Fibroblast of lung (primary cell): Measurements from ENCODE around the gene ADARB1. TPM values are rescaled to one million over a fixed set of nuclear protein-coding genes. Genes with fewer than 3 reads are reported as not detected.

Experiments used
- DNase-seq, 2 donors: peaks; one replicate each; pipeline versions ENCODE4 v3.0.0 to v3.0.0-alpha.2; 2010; ENCODE audit warnings: low read depth in 2 of 2
- H2AFZ ChIP-seq: 2 replicates; pipeline ENCODE4 v1.5.1; 2012; ENCODE audit warnings: low read length, control low read depth, inconsistent platforms
- H3K27ac ChIP-seq: 2 replicates; pipeline ENCODE4 v1.5.1; 2011; ENCODE audit warnings: low read length, control low read depth; ENCODE audit not compliant: insufficient read depth
- H3K27me3 ChIP-seq: 2 replicates; pipeline ENCODE4 v1.5.1; 2011; ENCODE audit warnings: mild to moderate bottlenecking, low read length; ENCODE audit not compliant: control insufficient read depth, insufficient read depth
- H3K36me3 ChIP-seq: 2 replicates; pipeline ENCODE4 v1.5.1; 2011; ENCODE audit warnings: low read length; ENCODE audit not compliant: control insufficient read depth, insufficient read depth
- H3K4me1 ChIP-seq: 2 replicates; pipeline ENCODE4 v1.5.1; 2011; ENCODE audit warnings: low read length; ENCODE audit not compliant: control insufficient read depth, insufficient read depth; ENCODE audit errors: extremely low read depth
- H3K4me2 ChIP-seq: 2 replicates; pipeline ENCODE4 v1.5.1; 2011; ENCODE audit warnings: low read length, control low read depth; ENCODE audit not compliant: insufficient read depth; ENCODE audit errors: extremely low read depth
- H3K4me3 ChIP-seq, 4 experiments: fragments of 200-600 bp in 1 of 4; sonication (generic) in 1 of 4; replicated peaks in 1 of 4; 2 replicates each; pipeline ENCODE4 v1.5.1; 2011 to 2016; ENCODE audit warnings: low read length in 4 of 4, low read depth in 3 of 4, mild to moderate bottlenecking in 3 of 4, control low read depth in 2 of 4, inconsistent platforms in 1 of 4, mixed read lengths in 1 of 4; ENCODE audit not compliant: insufficient read depth in 1 of 4; ENCODE audit errors: control extremely low read depth in 1 of 4
- H3K79me2 ChIP-seq: 2 replicates; pipeline ENCODE4 v1.5.1; 2012; ENCODE audit warnings: mild to moderate bottlenecking, low read length, inconsistent platforms; ENCODE audit not compliant: control insufficient read depth, insufficient read depth
- H3K9ac ChIP-seq: 2 replicates; pipeline ENCODE4 v1.5.1; 2011; ENCODE audit warnings: mild to moderate bottlenecking, low read length, control low read depth; ENCODE audit not compliant: insufficient read depth
- H3K9me3 ChIP-seq: 2 replicates; pipeline ENCODE4 v1.5.1; 2012; ENCODE audit warnings: low read depth, low read length; ENCODE audit not compliant: control insufficient read depth, insufficient read depth
- H4K20me1 ChIP-seq: 2 replicates; pipeline ENCODE4 v1.5.1; 2011; ENCODE audit warnings: low read length; ENCODE audit not compliant: control insufficient read depth, insufficient read depth; ENCODE audit errors: extremely low read depth
- EZH2 ChIP-seq: IDR thresholded peaks from 2 replicates; pipeline ENCODE4 v1.5.1; 2012; ENCODE audit warnings: low read length, control low read depth, mild to moderate bottlenecking; ENCODE audit errors: missing control alignments
- polyA plus RNA-seq, 2 donors: library from polyadenylated mRNA; depleted of rRNA in 1 of 2; stranded (reverse) in 1 of 2; unstranded in 1 of 2; fragments of >200 nt; gene quantifications; 2 replicates each; pipeline ENCODE4 v1.2.1, GENCODE V29; 2011 to 2012; ENCODE audit warnings: missing spikeins in 1 of 2
- total RNA-seq: library from RNA; depleted of rRNA; stranded (reverse); fragments of >200 nt; gene quantifications from 2 replicates; pipeline ENCODE4 v1.2.1, GENCODE V29; 2014
- TF ChIP-seq, protein P1 (sequence below), 2 donors: IDR thresholded peaks in 1 of 2; conservative IDR thresholded peaks in 1 of 2; 1 replicate in 1 of 2; 2 replicates in 1 of 2; pipeline ENCODE4 v1.5.1; 2011 to 2012; ENCODE audit warnings: low read length in 2 of 2, control low read depth in 1 of 2, inconsistent platforms in 1 of 2, low read depth in 1 of 2, mild to moderate bottlenecking in 1 of 2

The ADARB1 gene
- total and polyA plus RNA-seq, 2 donors (not counting 1 experiment from before 2014, with no cell fraction given): 20.2 to 25.3 TPM

DNA sequence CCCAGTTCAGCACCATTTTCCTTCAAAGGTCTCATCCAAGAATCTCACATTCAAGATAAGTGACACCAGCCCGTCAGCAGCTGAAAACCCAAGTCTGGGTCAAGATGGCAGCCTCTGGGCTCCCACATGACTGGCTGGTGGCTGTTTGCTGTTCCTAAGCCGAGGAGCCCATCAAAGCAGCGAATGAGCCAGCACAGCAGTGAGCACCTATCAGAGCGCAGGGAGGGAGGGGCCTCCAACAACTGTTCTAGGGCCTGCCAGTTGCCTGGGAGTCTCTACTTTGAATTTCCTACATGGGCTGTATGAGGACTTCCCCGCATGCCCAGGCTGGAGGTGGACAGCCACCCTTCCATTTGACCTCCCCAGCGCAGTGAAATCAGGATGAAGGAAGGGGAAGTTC lies 102.7 kb downstream of the ADARB1 start:
- Histone ChIP-seq H3K4me3 (no peak overlapping the region), H3K4me1 (no peaks in the 10 kb centered on the region), H4K20me1 (no peaks in the 10 kb centered on the region), H3K79me2 (no peaks in the 10 kb centered on the region), H3K27me3 (no peaks in the 10 kb centered on the region), H3K36me3 (no peaks in the 10 kb centered on the region), H3K9me3 (no peaks in the 10 kb centered on the region), H3K9ac (no peak overlapping the region), H3K27ac (no peak overlapping the region), H2AFZ (no peak overlapping the region), H3K4me2 (no peak overlapping the region)
- TF ChIP-seq, protein P1, sequence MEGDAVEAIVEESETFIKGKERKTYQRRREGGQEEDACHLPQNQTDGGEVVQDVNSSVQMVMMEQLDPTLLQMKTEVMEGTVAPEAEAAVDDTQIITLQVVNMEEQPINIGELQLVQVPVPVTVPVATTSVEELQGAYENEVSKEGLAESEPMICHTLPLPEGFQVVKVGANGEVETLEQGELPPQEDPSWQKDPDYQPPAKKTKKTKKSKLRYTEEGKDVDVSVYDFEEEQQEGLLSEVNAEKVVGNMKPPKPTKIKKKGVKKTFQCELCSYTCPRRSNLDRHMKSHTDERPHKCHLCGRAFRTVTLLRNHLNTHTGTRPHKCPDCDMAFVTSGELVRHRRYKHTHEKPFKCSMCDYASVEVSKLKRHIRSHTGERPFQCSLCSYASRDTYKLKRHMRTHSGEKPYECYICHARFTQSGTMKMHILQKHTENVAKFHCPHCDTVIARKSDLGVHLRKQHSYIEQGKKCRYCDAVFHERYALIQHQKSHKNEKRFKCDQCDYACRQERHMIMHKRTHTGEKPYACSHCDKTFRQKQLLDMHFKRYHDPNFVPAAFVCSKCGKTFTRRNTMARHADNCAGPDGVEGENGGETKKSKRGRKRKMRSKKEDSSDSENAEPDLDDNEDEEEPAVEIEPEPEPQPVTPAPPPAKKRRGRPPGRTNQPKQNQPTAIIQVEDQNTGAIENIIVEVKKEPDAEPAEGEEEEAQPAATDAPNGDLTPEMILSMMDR (conservative IDR thresholded peaks at IDR 0.05 in 1 of 2, IDR thresholded peaks at IDR 0.05 in 1 of 2; ENCODE audit: low read depth in 1 of 2, low read length in 2 of 2): no peak
- no peak for TF ChIP-seq EZH2
- DNase-seq: no peak

DNA sequence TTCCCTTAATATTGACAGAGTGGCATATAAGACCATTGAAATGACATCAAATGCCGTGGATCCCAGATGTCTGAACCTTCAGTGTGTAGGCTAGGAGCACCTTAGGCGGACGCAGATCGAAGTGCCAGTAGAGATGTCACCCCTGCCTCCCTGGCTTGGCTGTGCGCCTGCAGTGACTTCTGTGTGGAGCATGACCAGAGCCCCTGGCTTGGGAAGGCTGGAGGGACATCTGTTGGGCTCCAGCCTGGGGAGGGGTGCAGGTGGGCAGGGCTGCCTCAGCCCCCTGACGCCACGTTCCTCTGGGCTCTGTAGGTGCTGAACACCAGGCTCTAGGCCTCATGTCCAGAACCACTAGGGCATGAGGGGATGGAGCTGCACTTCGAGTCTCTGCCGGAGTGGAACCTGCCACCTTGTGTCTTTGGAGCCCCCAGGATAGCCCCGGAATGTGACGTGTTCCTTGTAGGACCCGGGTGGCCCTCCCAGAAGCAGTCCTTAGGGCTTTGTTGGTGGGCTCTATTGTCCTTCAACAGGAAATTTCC lies 103.8 kb downstream of the ADARB1 start:
- H3K27me3 ChIP-seq: no peaks in the 10 kb centered on the region
- H3K4me1 ChIP-seq: no peaks in the 10 kb centered on the region
- no peak overlapping the region for H3K4me3 ChIP-seq
- DNase-seq: no peak
- TF ChIP-seq, protein P1 (conservative IDR thresholded peaks at IDR 0.05 in 1 of 2, IDR thresholded peaks at IDR 0.05 in 1 of 2; ENCODE audit: low read depth in 1 of 2, low read length in 2 of 2): no peak
- no peak overlapping the region for H2AFZ ChIP-seq
- no peaks in the 10 kb centered on the region for H4K20me1 ChIP-seq
- no peak overlapping the region for H3K4me2 ChIP-seq
- H3K9ac ChIP-seq: no peak overlapping the region
- no peaks in the 10 kb centered on the region for H3K36me3 ChIP-seq
- H3K79me2 ChIP-seq: no peaks in the 10 kb centered on the region
- H3K27ac ChIP-seq: no peak overlapping the region
- no peaks in the 10 kb centered on the region for H3K9me3 ChIP-seq

DNA sequence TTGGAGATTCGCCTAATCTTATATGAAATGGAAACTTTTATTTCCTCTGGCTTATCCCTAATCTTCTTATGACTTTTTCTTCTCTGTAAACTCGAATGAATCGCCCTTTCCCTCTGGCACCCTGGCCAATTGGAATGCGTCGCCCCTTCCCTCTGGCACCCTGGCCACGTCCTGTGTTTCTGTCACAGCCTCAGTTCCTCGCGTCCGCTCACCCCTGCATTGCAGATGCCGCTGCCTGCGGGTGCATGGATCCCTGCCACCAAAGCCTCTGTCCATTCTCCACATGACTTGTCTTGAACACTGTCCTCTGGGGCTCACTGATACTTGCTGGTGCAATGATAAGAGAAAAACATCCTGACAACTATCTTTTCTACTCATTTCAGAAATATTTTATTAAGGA lies 104.6 kb downstream of the ADARB1 start:
- no peaks in the 10 kb centered on the region for H4K20me1 ChIP-seq
- no peaks in the 10 kb centered on the region for H3K79me2 ChIP-seq
- no peaks in the 10 kb centered on the region for H3K36me3 ChIP-seq
- H3K4me3 ChIP-seq: no peak overlapping the region
- TF ChIP-seq EZH2: no peak
- TF ChIP-seq, protein P1 (conservative IDR thresholded peaks at IDR 0.05 in 1 of 2, IDR thresholded peaks at IDR 0.05 in 1 of 2; ENCODE audit: low read depth in 1 of 2, low read length in 2 of 2): no peak
- H3K27ac ChIP-seq: no peak overlapping the region
- H3K4me1 ChIP-seq: no peaks in the 10 kb centered on the region
- no peak overlapping the region for H3K4me2 ChIP-seq
- H3K9ac ChIP-seq: no peak overlapping the region
- no peak overlapping the region for H2AFZ ChIP-seq
- H3K9me3 ChIP-seq: no peaks in the 10 kb centered on the region
- no peak for DNase-seq
- H3K27me3 ChIP-seq: no peaks in the 10 kb centered on the region
